Bronchial epithelial cell (primary cell): ENCODE results near the gene FANCD2OS. TPM values are rescaled to one million over a fixed set of nuclear protein-coding genes. Genes with fewer than 3 reads are reported as not detected.
"Not testable (repeated sequence)": the region's sequence is repeated elsewhere in the genome, so short reads cannot be mapped to it uniquely, and the experiment has no call there.

ENCODE experiments used
- DNase-seq: peaks from one replicate; pipeline ENCODE4 v3.0.0-alpha.2; 2010; ENCODE audit warnings: low read depth
- FAIRE-seq: peaks from 2 replicates; lab custom pipeline; 2011; peaks lifted over from hg19 to GRCh38; lab: Jason Lieb, UNC
- H3K27me3 ChIP-seq: 2 replicates; pipeline ENCODE4 v1.5.1; 2011; ENCODE audit warnings: low read length; ENCODE audit not compliant: control insufficient read depth, insufficient read depth
- H3K36me3 ChIP-seq: 2 replicates; pipeline ENCODE4 v1.5.1; 2011; ENCODE audit warnings: low read length; ENCODE audit not compliant: control insufficient read depth, insufficient read depth
- H3K4me3 ChIP-seq: 2 replicates; pipeline ENCODE4 v1.5.1; 2011; ENCODE audit warnings: mild to moderate bottlenecking, low read depth, low read length, control low read depth
- total RNA-seq: library from RNA; depleted of rRNA; stranded (reverse); fragments of >200 nt; gene quantifications from 2 replicates; pipeline ENCODE4 v1.2.1, GENCODE V29; 2014
- TF ChIP-seq, protein P1 (sequence below): IDR thresholded peaks from 2 replicates; pipeline ENCODE4 v1.5.1; 2011; ENCODE audit warnings: mild to moderate bottlenecking, moderate library complexity, low read length, control low read depth, inconsistent platforms; ENCODE audit not compliant: insufficient read depth, severe bottlenecking

FANCD2OS gene
- total RNA-seq, 1 donor from 2014 or later, result not detected

GRCh38 chr3:10137178-10137577 lies 29.1 kb upstream of the FANCD2OS start:
- Histone ChIP-seq H3K36me3 (no peaks in the 10 kb centered on the region), H3K4me3 (no peak overlapping the region), H3K27me3 (no peaks in the 10 kb centered on the region)
- DNase-seq, result peak; percentile 29
- no peak for FAIRE-seq
- TF ChIP-seq, protein P1, sequence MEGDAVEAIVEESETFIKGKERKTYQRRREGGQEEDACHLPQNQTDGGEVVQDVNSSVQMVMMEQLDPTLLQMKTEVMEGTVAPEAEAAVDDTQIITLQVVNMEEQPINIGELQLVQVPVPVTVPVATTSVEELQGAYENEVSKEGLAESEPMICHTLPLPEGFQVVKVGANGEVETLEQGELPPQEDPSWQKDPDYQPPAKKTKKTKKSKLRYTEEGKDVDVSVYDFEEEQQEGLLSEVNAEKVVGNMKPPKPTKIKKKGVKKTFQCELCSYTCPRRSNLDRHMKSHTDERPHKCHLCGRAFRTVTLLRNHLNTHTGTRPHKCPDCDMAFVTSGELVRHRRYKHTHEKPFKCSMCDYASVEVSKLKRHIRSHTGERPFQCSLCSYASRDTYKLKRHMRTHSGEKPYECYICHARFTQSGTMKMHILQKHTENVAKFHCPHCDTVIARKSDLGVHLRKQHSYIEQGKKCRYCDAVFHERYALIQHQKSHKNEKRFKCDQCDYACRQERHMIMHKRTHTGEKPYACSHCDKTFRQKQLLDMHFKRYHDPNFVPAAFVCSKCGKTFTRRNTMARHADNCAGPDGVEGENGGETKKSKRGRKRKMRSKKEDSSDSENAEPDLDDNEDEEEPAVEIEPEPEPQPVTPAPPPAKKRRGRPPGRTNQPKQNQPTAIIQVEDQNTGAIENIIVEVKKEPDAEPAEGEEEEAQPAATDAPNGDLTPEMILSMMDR, result no peak

DNA sequence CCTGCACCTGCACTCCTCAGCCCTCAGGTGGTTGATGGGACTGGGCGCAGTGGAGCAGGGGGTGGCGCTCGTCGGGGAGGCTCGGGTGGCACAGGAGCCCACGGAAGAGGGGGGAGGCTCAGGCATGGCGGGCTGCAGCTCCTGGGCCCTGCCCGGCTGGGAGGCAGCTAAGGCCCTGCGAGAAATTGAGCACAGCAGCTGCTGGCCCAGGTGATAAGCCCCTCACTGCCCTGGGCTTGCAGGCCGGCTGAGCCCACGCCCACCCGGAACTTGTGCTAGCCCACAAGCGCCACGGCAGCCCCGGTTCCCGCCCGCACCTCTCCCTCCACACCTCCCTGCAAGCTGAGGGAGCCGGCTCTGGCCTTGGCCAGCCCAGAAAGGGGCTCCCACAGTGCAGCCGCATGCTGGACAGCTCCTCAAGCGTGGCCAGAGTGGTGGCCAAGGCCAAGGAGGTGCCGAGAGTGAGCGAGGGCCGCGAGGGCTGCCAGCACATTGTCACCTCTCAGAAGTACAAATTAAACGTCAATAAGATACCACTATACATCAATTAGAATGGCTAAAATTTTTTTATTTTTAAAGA lies 28.5 kb upstream of the FANCD2OS start:
- TF ChIP-seq, protein P1, result no peak
- Histone ChIP-seq H3K4me3 (no peak overlapping the region), H3K36me3 (no peaks in the 10 kb centered on the region), H3K27me3 (no peaks in the 10 kb centered on the region)
- no peak for FAIRE-seq
- no peak for DNase-seq

DNA sequence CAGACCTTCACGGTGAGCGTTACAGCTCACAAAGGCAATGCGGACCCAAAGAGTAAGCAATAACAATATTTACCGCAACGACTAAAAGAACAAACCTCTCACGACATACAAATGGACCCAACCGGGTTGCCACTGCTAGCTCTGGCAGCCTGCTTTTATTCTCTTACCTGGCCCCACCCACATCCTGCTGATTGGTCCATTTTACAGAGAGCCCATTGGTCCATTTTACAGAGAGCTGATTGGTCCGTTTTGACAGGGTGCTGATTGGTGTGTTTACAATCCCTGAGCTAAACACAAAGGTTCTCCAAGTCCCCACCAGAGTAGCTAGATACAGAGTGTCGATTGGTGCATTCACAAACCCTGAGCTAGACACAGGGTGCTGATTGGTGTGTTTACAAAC lies 27.8 kb upstream of the FANCD2OS start:
- not testable (repeated sequence) for FAIRE-seq, DNase-seq, H3K27me3 ChIP-seq, H3K36me3 ChIP-seq, H3K4me3 ChIP-seq

GRCh38 chr3:10122724-10123123 lies 14.7 kb upstream of the FANCD2OS start:
- Histone ChIP-seq H3K4me3 (no peak overlapping the region), H3K27me3 (no peaks in the 10 kb centered on the region), H3K36me3 (peaks cover 5% of the 10 kb centered on the region)
- no peak for FAIRE-seq
- TF ChIP-seq, protein P1, result no peak
- DNase-seq, result no peak

- Histone ChIP-seq H3K4me3 (no peak overlapping the region), H3K36me3 (peaks cover 2% of the 10 kb centered on the region), H3K27me3 (no peaks in the 10 kb centered on the region)
- TF ChIP-seq, protein P1, result no peak
- FAIRE-seq (no peak), DNase-seq (no peak)
These were observed 13.0 kb upstream of the FANCD2OS start for GRCh38 chr3:10121064-10121463.

- DNase-seq (no peak), FAIRE-seq (no peak)
- Histone ChIP-seq H3K4me3 (no peak overlapping the region), H3K27me3 (no peaks in the 10 kb centered on the region), H3K36me3 (peaks cover 1% of the 10 kb centered on the region)
- TF ChIP-seq, protein P1, result no peak
These were observed 11.3 kb upstream of the FANCD2OS start for GRCh38 chr3:10119376-10119775.
